NB4 (cell line): ENCODE measurements around the gene FRMPD1.

Experiments
- CTCF ChIP-seq: IDR thresholded peaks from one replicate; pipeline ENCODE4 v1.5.1; 2012; ENCODE audit warnings: low read depth, low read length
- POLR2A ChIP-seq: IDR thresholded peaks from 2 replicates; pipeline ENCODE4 v1.6.1; 2011; ENCODE audit warnings: mild to moderate bottlenecking; ENCODE audit not compliant: insufficient read length; ENCODE audit errors: extremely low read depth

- TF ChIP-seq CTCF (no peak), POLR2A (no peak)
These were observed 50.1 kb downstream of the FRMPD1 start for GRCh38 chr9:37700900-37701299.
